BLaER1 treated with 17β-estradiol and CSF1 and Interleukin-3, amounts not matched to agents 10 nM and 100 nM (cell line): ENCODE data around the gene BEST2.
"Not testable (repeated sequence)": the region's sequence is repeated elsewhere in the genome, so short reads cannot be mapped to it uniquely, and the experiment has no call there.

Experiments used
- H3K27ac ChIP-seq, 11 experiments: shearing (Covaris generic); formaldehyde crosslinking; 2 replicates each; pipeline ENCODE4 v1.8.1; 2022
- H3K27me3 ChIP-seq, 11 experiments: shearing (Covaris generic); formaldehyde crosslinking; 2 replicates each; pipeline ENCODE4 v1.8.1; 2022
- H3K36me3 ChIP-seq, 11 experiments: shearing (Covaris generic); formaldehyde crosslinking; 2 replicates each; pipeline ENCODE4 v1.8.1; 2022
- H3K4me1 ChIP-seq, 10 experiments: shearing (Covaris generic); formaldehyde crosslinking; 2 replicates each; pipeline ENCODE4 v1.8.1; 2022
- H3K4me2 ChIP-seq, 11 experiments: shearing (Covaris generic); formaldehyde crosslinking; 2 replicates each; pipeline ENCODE4 v1.8.1; 2022
- H3K4me3 ChIP-seq, 10 experiments: shearing (Covaris generic); formaldehyde crosslinking; 2 replicates each; pipeline ENCODE4 v1.8.1; 2022
- H3K9ac ChIP-seq, 11 experiments: shearing (Covaris generic); formaldehyde crosslinking; 2 replicates each; pipeline ENCODE4 v1.8.1; 2022
- H3K9me3 ChIP-seq, 11 experiments: shearing (Covaris generic); formaldehyde crosslinking; replicated peaks in 1 of 11; 2 replicates each; pipeline ENCODE4 v1.8.1; 2022
- H4K20me1 ChIP-seq, 11 experiments: shearing (Covaris generic); formaldehyde crosslinking; 2 replicates each; pipeline ENCODE4 v1.8.1; 2022
- Cebpa-rat ChIP-seq, 11 experiments: shearing (Covaris generic); IDR thresholded peaks; 2 replicates each; pipeline ENCODE4 v1.8.1; 2022

BEST2 gene

DNA sequence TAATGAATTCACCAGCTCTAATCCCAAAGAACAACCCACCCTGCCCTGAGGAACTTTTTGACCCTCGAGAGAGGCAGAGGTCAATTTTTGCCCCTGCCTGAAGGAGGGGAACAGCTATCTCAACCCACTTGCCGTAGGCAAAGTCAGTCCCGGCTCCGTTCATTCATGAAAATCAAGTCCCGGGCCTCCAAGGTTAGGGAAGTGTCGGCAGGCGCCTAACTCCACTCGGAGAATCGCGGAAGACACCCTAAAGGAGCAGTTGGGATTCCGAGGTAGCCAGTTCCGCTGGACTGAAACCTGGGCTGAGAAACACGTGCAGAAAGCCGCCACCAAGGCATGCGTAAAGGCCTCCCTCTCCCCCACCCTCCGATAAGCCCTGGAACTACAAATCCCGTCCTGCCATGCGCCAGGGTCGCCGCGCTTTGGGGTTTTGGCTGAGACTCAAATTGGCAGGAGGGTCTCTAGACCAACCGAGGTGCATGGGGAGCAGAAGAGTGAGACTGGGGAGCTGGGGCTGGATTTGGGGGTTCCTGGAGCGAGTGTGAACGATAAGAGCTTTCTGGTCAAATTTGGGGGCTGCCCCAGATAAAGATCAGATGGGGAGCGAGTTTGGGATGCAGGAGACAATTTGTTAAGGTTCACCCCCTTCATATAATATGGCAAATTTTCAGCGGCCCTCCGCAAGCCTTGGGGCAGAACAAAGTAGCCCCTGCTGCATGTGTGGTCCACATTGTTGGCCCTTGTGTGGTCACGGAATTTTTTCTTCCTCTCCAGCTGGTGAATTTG lies 27.8 kb upstream of the BEST2 start, which contains the start of gene TNPO2:
Gene TNPO2, minus strand, starts transcription at position 292 of the 786 bp plus-strand sequence. CDS start 2,955 bp downstream, outside the sequence.
- Histone ChIP-seq H4K20me1 (peaks cover 2 to 48% (median 37%) of the 10 kb centered on the region in 11 experiments; a peak in 21 of 22 replicates), H3K4me3 (peak within 1 kb of the TSS; percentile 71 to 90 (median 84)), H3K9me3 (no peaks in the 10 kb centered on the region), H3K4me1 (peaks cover 22 to 35% (median 27%) of the 10 kb centered on the region in 10 experiments), H3K27ac (peak within 1 kb of the TSS; percentile 18 to 99 (median 98); a peak in 21 of 22 replicates), H3K9ac (peak within 1 kb of the TSS; percentile 77 to 99 (median 99)), H3K36me3 (peaks cover 19 to 47% (median 40%) of the 10 kb centered on the region in 11 experiments), H3K4me2 (peak within 1 kb of the TSS; percentile 76 to 99 (median 91)), H3K27me3 (no peaks in the 10 kb centered on the region)
- TF ChIP-seq Cebpa-rat (IDR thresholded peaks at IDR 0.05): no peak

DNA sequence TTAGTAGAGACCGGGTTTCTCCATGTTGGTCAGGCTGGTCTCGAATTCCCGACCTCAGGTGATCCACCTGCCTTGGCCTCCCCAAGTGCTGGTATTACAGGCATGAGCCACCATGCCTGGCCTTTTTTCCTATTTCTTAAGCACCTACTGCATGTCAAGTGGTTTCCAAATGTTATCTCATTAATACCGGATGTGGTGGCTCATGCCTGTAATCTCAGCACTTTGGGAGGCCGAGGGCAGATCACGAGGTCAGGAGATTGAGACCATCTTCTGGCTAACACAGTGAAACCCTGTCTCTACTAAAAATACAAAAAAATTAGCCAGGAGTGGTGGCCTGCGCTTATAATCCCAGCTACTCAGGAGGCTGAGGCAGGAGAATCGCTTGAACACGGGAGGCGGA lies 26.0 kb upstream of the BEST2 start:
- not testable (repeated sequence) for H3K9me3 ChIP-seq, H3K9ac ChIP-seq, H3K27me3 ChIP-seq, H3K4me3 ChIP-seq, H3K4me2 ChIP-seq, H3K27ac ChIP-seq
- H3K36me3 ChIP-seq: peaks cover 30 to 47% (median 40%) of the 10 kb centered on the region in 11 experiments
- peaks cover 17 to 29% (median 22%) of the 10 kb centered on the region in 10 experiments for H3K4me1 ChIP-seq
- peaks cover 17 to 48% (median 37%) of the 10 kb centered on the region in 11 experiments for H4K20me1 ChIP-seq

DNA sequence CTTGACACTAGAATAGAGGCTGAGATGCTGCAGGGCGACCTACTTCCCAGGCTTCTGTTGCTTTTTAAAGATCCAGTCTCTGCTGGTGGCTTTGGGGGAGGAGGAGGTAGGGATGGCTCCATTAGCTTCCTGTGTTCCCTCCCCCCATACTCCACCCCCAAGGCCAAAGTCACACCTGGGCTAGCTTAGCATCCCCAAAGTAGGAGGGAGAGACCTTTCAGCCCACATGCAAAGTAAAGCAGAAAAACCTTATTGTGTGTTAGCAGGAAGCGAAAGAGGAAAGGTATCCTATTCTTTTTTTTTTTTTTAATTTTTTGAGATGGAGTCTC lies 24.6 kb upstream of the BEST2 start:
- no peak for TF ChIP-seq Cebpa-rat (IDR thresholded peaks at IDR 0.05)
- Histone ChIP-seq H3K4me3 (no peak overlapping the region), H3K27ac (no peak overlapping the region), H3K4me1 (peaks cover 28 to 37% (median 32%) of the 10 kb centered on the region in 10 experiments), H3K36me3 (peaks cover 44 to 57% (median 53%) of the 10 kb centered on the region in 11 experiments), H3K4me2 (no peak overlapping the region), H3K9ac (peak overlapping the region in 3 of 11 experiments; percentile 9 to 30 (median 13); a peak in 1 of 22 replicates), H4K20me1 (peaks cover 31 to 48% (median 37%) of the 10 kb centered on the region in 11 experiments), H3K9me3 (no peaks in the 10 kb centered on the region), H3K27me3 (no peaks in the 10 kb centered on the region)

DNA sequence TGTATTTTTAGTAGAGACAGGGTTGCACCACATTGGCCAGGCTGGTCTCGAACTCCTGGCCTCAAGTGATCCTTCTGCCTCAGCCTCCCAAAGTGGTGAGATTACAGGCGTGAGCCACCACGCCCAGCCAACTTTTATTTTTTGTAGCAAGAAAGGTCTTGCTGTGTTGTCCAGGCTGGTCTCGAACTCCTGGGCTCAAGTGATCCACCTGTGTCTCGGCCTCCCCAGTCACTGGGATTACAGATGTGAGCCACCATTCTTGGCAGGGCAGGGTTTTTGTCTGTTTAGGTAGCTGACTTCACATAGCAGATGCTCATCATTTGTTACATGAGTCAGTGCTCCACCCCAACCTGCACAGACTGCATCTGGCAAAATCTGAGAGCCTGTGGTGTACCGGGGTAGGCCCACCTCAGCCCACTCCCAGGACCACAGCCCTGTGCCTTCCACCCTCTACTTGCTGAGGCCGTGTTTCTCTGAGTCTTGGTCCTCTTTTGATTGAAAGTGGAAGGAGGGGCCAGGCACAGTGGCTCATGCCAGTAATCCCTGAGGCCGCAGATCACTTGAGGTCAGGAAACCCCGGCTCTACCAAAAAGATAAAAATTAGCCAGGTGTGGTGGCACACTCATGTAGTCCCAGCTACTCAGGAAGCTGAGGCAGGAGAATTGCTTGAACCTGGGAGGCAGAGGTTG lies 23.7 kb upstream of the BEST2 start:
- Histone ChIP-seq H3K4me3 (no peak overlapping the region), H3K4me2 (no peak overlapping the region), H3K27ac (no peak overlapping the region), H3K4me1 (peaks cover 37 to 47% (median 41%) of the 10 kb centered on the region in 10 experiments), H4K20me1 (peaks cover 40 to 58% (median 46%) of the 10 kb centered on the region in 11 experiments), H3K27me3 (no peaks in the 10 kb centered on the region), H3K9me3 (no peaks in the 10 kb centered on the region), H3K9ac (no peak overlapping the region), H3K36me3 (peaks cover 49 to 66% (median 62%) of the 10 kb centered on the region in 11 experiments)
- TF ChIP-seq Cebpa-rat (IDR thresholded peaks at IDR 0.05): no peak

DNA sequence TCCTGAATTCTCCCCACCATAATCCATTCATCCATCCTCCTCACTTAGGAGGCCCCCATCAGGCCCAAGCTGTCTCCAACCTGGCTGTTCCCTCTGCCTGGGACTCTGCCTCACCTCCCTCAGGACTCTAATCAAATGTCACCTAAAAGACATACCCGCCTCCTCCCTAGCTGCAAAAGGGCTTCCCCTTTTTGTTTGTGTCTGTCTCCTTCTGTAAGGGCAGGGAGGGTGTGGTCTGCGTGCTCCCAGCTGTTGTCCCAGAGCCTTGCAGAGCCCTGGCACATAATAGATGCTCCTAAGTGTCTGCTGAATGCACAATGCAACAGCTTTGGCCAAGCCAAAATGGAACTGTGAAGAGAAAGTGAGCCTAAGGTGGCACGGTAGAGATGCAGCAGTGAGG lies 21.5 kb upstream of the BEST2 start:
- Histone ChIP-seq H3K27ac (0 out of 22 replicates have a peak overlapping the region, but pooled peaks of 1 of the 11 experiments have one; percentile 1), H3K4me3 (no peak overlapping the region), H3K27me3 (no peaks in the 10 kb centered on the region), H4K20me1 (peaks cover 50 to 72% (median 58%) of the 10 kb centered on the region in 11 experiments), H3K9me3 (no peaks in the 10 kb centered on the region), H3K36me3 (peaks cover 49 to 68% (median 63%) of the 10 kb centered on the region in 11 experiments), H3K4me2 (peak overlapping the region; percentile 18 to 99 (median 94); a peak in 20 of 22 replicates), H3K9ac (peak overlapping the region in 8 of 11 experiments; percentile 8 to 99 (median 45); a peak in 12 of 22 replicates), H3K4me1 (peaks cover 39 to 44% (median 40%) of the 10 kb centered on the region in 10 experiments)
- no peak for TF ChIP-seq Cebpa-rat (IDR thresholded peaks at IDR 0.05)

DNA sequence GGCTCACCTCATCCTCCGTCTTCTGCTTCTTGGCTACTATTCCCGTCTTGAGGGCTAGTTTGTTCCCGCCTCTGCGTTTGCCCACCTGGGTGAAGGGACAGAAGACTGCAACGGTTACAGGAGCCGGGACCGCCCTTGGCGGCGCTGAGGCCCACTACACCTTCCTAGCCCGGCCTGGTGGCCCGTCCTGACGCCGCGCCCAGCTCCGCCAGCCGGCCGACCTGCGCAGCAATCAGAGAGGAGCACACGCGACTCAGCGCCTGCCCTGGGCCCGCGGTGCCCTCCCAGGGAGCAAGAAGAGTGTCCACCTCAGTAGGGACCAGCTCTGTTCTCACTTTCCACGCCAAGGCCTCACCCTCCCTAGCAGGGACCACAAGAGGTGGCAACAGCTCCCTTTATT lies 20.3 kb upstream of the BEST2 start:
- Histone ChIP-seq H3K36me3 (peaks cover 49 to 68% (median 63%) of the 10 kb centered on the region in 11 experiments), H3K4me3 (peak overlapping the region in 1 of 10 experiments; percentile 13; a peak in 1 of 20 replicates), H3K4me2 (peak overlapping the region in 10 of 11 experiments; percentile 90 to 99 (median 96); a peak in 17 of 22 replicates), H3K9me3 (no peaks in the 10 kb centered on the region), H3K9ac (peak overlapping the region in 10 of 11 experiments; percentile 30 to 100 (median 96); a peak in 17 of 22 replicates), H3K27me3 (no peaks in the 10 kb centered on the region), H4K20me1 (peaks cover 50 to 72% (median 58%) of the 10 kb centered on the region in 11 experiments), H3K27ac (peak overlapping the region in 2 of 11 experiments; percentile 13 to 44; a peak in 4 of 22 replicates), H3K4me1 (peaks cover 42 to 57% (median 50%) of the 10 kb centered on the region in 10 experiments)
- no peak for TF ChIP-seq Cebpa-rat (IDR thresholded peaks at IDR 0.05)

DNA sequence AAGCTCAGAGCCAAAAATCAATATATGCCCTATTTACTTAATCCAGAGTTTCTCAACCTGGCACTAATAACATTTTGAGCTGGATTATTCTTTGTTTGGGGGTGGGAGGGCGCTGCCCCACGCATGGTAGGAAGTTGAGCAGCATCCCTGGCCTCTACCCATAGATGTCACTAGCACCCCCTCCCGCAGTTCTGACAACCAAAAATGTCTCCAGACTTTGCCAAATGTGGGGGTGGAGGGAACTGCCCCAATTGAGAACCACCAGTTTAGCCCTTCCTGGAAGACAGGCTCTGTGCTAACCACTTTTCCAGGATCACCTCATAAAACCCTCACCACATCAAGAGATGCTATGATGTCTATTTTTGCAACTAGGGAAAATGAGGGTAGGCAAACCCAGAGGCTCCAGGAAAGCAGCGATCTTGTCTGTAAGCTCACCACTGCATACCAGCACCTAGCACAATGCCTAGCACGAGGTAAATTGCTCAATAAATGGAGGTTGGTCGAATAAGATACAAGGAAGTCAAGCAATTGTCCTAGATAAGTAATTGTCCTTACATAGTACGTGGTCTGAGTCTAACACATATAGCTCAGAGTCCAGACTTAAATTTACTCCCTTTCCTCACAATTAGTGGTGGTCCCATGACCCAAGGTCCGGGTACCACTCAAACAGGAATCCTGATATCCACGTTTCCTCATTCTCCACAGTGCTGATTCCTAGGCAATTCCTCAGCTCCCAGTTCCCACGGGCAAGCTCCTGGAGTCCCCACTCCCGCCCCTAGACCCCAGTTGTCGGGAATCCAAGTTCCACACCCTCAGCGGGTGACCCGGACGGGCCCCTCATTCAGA lies 18.0 kb upstream of the BEST2 start:
- H3K4me2 ChIP-seq: peak overlapping the region; percentile 90 to 99 (median 95)
- H3K9me3 ChIP-seq: no peaks in the 10 kb centered on the region
- peaks cover 49 to 62% (median 54%) of the 10 kb centered on the region in 11 experiments for H4K20me1 ChIP-seq
- no peak for TF ChIP-seq Cebpa-rat (IDR thresholded peaks at IDR 0.05)
- peak overlapping the region; percentile 89 to 98 (median 96) for H3K4me3 ChIP-seq
- no peaks in the 10 kb centered on the region for H3K27me3 ChIP-seq
- H3K27ac ChIP-seq: peak overlapping the region; percentile 95 to 100 (median 99)
- peaks cover 56 to 71% (median 65%) of the 10 kb centered on the region in 10 experiments for H3K4me1 ChIP-seq
- peak overlapping the region; percentile 96 to 100 (median 99) for H3K9ac ChIP-seq
- H3K36me3 ChIP-seq: peaks cover 40 to 49% (median 46%) of the 10 kb centered on the region in 11 experiments
